ENCODE data around the gene NEURL2. TPM values are rescaled to one million over a fixed set of nuclear protein-coding genes. Genes with fewer than 3 reads are reported as not detected.

Gene NEURL2
- total RNA-seq, 1 donor from 2014 or later = 7.9 TPM

DNA sequence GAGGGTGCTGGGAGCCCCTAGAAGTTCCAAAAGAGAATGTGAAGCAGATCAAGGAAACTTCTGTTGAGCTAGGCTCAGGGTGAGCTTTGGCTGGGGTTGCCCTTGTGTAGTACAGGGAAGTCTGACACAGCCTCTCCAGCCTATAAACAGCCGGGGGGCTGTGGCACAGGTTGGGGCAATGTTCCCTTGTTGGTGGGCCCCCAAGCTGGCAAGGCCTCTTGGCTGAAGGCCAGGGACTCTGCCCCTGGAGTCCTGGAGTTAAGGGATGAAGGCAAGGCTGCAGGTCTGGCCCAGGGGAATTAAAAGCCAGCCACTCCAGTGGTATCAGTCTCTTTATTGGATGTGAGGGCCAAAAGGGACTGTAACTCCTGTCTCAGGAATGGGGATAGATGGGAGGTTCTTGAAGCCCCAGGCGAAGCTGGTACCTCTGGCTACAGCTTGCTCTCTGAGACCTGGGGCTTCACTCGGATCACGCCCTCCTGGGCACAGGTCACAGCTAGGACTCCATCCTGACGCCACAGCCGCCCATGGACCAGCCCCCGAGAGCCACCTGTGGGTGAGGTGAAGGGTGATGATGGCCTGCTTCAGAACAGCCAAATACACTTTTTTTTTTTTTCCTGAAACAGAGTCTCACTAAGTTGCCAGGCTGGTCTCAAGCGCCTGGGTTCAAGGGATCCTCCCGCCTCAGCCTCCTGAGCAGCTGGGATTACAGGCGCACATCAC is 49.4 kb downstream of the NEURL2 start:
- Histone ChIP-seq H3K4me3 (ENCODE audit: low read depth, low read length) (no peak overlapping the region), H3K27me3 (ENCODE audit: control insufficient read depth, insufficient read depth, low read length) (no peaks in the 10 kb centered on the region), H3K36me3 (ENCODE audit: control insufficient read depth, insufficient read depth, low read length) (peaks cover 4% of the 10 kb centered on the region)
- DNase-seq (ENCODE audit: low read depth) = no peak
- TF ChIP-seq, protein P1, sequence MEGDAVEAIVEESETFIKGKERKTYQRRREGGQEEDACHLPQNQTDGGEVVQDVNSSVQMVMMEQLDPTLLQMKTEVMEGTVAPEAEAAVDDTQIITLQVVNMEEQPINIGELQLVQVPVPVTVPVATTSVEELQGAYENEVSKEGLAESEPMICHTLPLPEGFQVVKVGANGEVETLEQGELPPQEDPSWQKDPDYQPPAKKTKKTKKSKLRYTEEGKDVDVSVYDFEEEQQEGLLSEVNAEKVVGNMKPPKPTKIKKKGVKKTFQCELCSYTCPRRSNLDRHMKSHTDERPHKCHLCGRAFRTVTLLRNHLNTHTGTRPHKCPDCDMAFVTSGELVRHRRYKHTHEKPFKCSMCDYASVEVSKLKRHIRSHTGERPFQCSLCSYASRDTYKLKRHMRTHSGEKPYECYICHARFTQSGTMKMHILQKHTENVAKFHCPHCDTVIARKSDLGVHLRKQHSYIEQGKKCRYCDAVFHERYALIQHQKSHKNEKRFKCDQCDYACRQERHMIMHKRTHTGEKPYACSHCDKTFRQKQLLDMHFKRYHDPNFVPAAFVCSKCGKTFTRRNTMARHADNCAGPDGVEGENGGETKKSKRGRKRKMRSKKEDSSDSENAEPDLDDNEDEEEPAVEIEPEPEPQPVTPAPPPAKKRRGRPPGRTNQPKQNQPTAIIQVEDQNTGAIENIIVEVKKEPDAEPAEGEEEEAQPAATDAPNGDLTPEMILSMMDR (IDR thresholded peaks at IDR 0.05; ENCODE audit: insufficient read depth, low read length, poor library complexity, severe bottlenecking) = no peak

DNA sequence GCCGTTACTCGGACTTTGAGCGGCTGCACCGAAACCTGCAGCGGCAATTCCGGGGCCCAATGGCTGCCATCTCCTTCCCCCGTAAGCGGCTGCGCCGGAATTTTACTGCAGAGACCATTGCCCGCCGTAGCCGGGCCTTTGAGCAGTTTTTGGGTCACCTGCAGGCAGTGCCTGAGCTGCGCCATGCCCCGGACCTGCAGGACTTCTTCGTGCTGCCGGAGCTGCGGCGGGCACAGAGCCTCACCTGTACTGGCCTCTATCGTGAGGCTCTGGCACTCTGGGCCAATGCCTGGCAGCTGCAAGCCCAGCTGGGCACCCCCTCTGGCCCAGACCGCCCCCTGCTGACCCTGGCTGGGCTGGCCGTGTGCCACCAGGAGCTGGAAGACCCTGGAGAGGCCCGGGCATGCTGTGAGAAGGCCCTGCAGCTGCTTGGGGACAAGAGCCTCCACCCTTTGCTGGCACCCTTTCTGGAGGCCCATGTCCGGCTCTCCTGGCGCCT is 50.3 kb downstream of the NEURL2 start:
- no peak overlapping the region for H3K4me3 ChIP-seq (ENCODE audit: low read depth, low read length)
- H3K27me3 ChIP-seq (ENCODE audit: control insufficient read depth, insufficient read depth, low read length) = no peaks in the 10 kb centered on the region
- TF ChIP-seq, protein P1 (IDR thresholded peaks at IDR 0.05; ENCODE audit: insufficient read depth, low read length, poor library complexity, severe bottlenecking) = no peak
- H3K36me3 ChIP-seq (ENCODE audit: control insufficient read depth, insufficient read depth, low read length) = peaks cover 4% of the 10 kb centered on the region
- no peak for DNase-seq (ENCODE audit: low read depth)

Other genes starting within 250 kb of the NEURL2 start
- not detected in 2 replicates for gene WFDC11, start 221.0 kb downstream of the NEURL2 start, total RNA-seq
- not detected in 2 replicates for gene WFDC13, start 189.2 kb downstream of the NEURL2 start, total RNA-seq
- not detected in 2 replicates for gene WFDC10B, start 186.2 kb downstream of the NEURL2 start, total RNA-seq
- not detected in 2 replicates for gene SPINT4, start 168.9 kb downstream of the NEURL2 start, total RNA-seq
- not detected in 2 replicates for gene WFDC3, start 99.3 kb downstream of the NEURL2 start, total RNA-seq
- 46.7 and 48.2 TPM in 2 replicates for gene DNTTIP1, start 99.3 kb downstream of the NEURL2 start, total RNA-seq
- 25.9 and 31.3 TPM in 2 replicates for gene UBE2C, start 78.6 kb downstream of the NEURL2 start, total RNA-seq
- gene TNNC2, start 63.9 kb downstream of the NEURL2 start, total RNA-seq = not detected in 2 replicates
- 24.7 and 28.4 TPM in 2 replicates for gene SNX21, start 57.4 kb downstream of the NEURL2 start, total RNA-seq
- 35.3 and 38.7 TPM in 2 replicates for gene ACOT8, start 33.8 kb downstream of the NEURL2 start, total RNA-seq
- 3.8 and 4.7 TPM in 2 replicates for gene ZSWIM3, start 33.6 kb downstream of the NEURL2 start, total RNA-seq
- gene ZSWIM1, start 10.0 kb downstream of the NEURL2 start, total RNA-seq = 12.7 and 16.2 TPM in 2 replicates
- gene SPATA25, start 3.6 kb downstream of the NEURL2 start, total RNA-seq = 0.21 and 0.25 TPM in 2 replicates
- gene CTSA, start 127 bp upstream of the NEURL2 start, total RNA-seq = 136 and 192 TPM in 2 replicates
- 55.8 and 71.1 TPM in 2 replicates for gene PLTP, start 20.9 kb upstream of the NEURL2 start, total RNA-seq
- gene PCIF1, start 43.5 kb upstream of the NEURL2 start, total RNA-seq = 22.4 and 29.2 TPM in 2 replicates
- 20.3 and 26.7 TPM in 2 replicates for gene ZNF335, start 81.0 kb upstream of the NEURL2 start, total RNA-seq
- gene MMP9, start 117.7 kb upstream of the NEURL2 start, total RNA-seq = 33.8 and 39.5 TPM in 2 replicates
- 1.3 TPM in 1 of 2 replicates, not detected in the other for gene SLC12A5, start 138.0 kb upstream of the NEURL2 start, total RNA-seq
- gene NCOA5, start 198.8 kb upstream of the NEURL2 start, total RNA-seq = 30.5 and 31.4 TPM in 2 replicates
- 57.6 and 58.3 TPM in 2 replicates for gene CD40, start 227.1 kb upstream of the NEURL2 start, total RNA-seq